DOHH2 (cell line): ENCODE data around the gene EDEM2.
"Not testable (repeated sequence)": the region's sequence is repeated elsewhere in the genome, so short reads cannot be mapped to it uniquely, and the experiment has no call there.

Source experiments
- H3F3A ChIP-seq: fragments of 200-600 bp; sonication (generic), shearing (Covaris generic); 2 replicates; pipeline ENCODE4 v1.6.0; 2016; ENCODE audit warnings: antibody characterized with exemption, mild to moderate bottlenecking; ENCODE audit not compliant: control insufficient read depth, insufficient read depth
- H3K27ac ChIP-seq: fragments of 200-600 bp; sonication (generic); 2 replicates; pipeline ENCODE4 v1.5.1; 2014; ENCODE audit warnings: low read depth, mild to moderate bottlenecking, low read length, moderate library complexity
- H3K27me3 ChIP-seq: fragments of 200-600 bp; sonication (generic); 2 replicates; pipeline ENCODE4 v1.6.1; 2014; ENCODE audit warnings: mild to moderate bottlenecking, low read length, mixed read lengths; ENCODE audit not compliant: control insufficient read depth
- H3K36me3 ChIP-seq: fragments of 200-600 bp; sonication (generic); 2 replicates; pipeline ENCODE4 v1.6.1; 2014; ENCODE audit warnings: mild to moderate bottlenecking, low read length, moderate library complexity, mixed read lengths; ENCODE audit not compliant: control insufficient read depth
- H3K4me1 ChIP-seq: fragments of 200-600 bp; sonication (generic); 2 replicates; pipeline ENCODE4 v1.6.1; 2014; ENCODE audit warnings: mild to moderate bottlenecking, low read length, mixed read lengths; ENCODE audit not compliant: control insufficient read depth
- H3K4me2 ChIP-seq: fragments of 200-600 bp; sonication (generic); 2 replicates; pipeline ENCODE4 v1.6.0; 2014; ENCODE audit warnings: mild to moderate bottlenecking, low read length, moderate library complexity
- H3K4me3 ChIP-seq: fragments of 200-600 bp; sonication (generic); 2 replicates; pipeline ENCODE4 v1.5.1; 2014; ENCODE audit warnings: mild to moderate bottlenecking, low read length, mixed read lengths
- H3K79me2 ChIP-seq: fragments of 200-600 bp; sonication (generic); 2 replicates; pipeline ENCODE4 v1.6.1; 2014; ENCODE audit warnings: mild to moderate bottlenecking, low read length, mixed read lengths; ENCODE audit not compliant: control insufficient read depth
- H3K9me2 ChIP-seq: fragments of 200-600 bp; sonication (generic); replicated peaks from 2 replicates; pipeline ENCODE4 v1.6.1; 2014; ENCODE audit warnings: mild to moderate bottlenecking, low read length, mixed read lengths; ENCODE audit not compliant: control insufficient read depth
- H3K9me3 ChIP-seq: fragments of 200-600 bp; sonication (generic); 2 replicates; pipeline ENCODE4 v1.6.1; 2014; ENCODE audit warnings: antibody characterized with exemption, low read length, mixed read lengths; ENCODE audit not compliant: control insufficient read depth, insufficient read depth
- H4K20me1 ChIP-seq: fragments of 200-600 bp; sonication (generic); 2 replicates; pipeline ENCODE4 v1.6.0; 2014; ENCODE audit warnings: low read depth, mild to moderate bottlenecking, antibody characterized with exemption, low read length, moderate library complexity; ENCODE audit not compliant: control insufficient read depth, insufficient read depth
- CTCF ChIP-seq: fragments of 200-600 bp; sonication (generic); IDR thresholded peaks from one replicate; pipeline ENCODE4 v1.5.1; 2014; ENCODE audit warnings: antibody characterized with exemption, mild to moderate bottlenecking, low read depth, low read length; ENCODE audit not compliant: poor library complexity, severe bottlenecking
- EZH2phosphoT487 ChIP-seq: fragments of 200-600 bp; sonication (generic); IDR thresholded peaks from 2 replicates; pipeline ENCODE4 v1.6.1; 2017; ENCODE audit warnings: borderline replicate concordance, mild to moderate bottlenecking, antibody characterized with exemption, low read length, moderate library complexity, mixed read lengths

The EDEM2 gene

GRCh38 chr20:35116258-35116657, 30.9 kb downstream of the EDEM2 start:
- no peak overlapping the region for H3K4me2 ChIP-seq
- H3K27ac ChIP-seq: no peak overlapping the region
- H3K27me3 ChIP-seq: no peaks in the 10 kb centered on the region
- H3K9me2 ChIP-seq: no peaks in the 10 kb centered on the region
- no peaks in the 10 kb centered on the region for H3K4me1 ChIP-seq
- peaks cover 5% of the 10 kb centered on the region; the same call in 1 of the 2 replicates for H3K36me3 ChIP-seq
- no peaks in the 10 kb centered on the region for H3K79me2 ChIP-seq
- H3F3A ChIP-seq: no peaks in the 10 kb centered on the region
- H3K4me3 ChIP-seq: no peak overlapping the region
- H3K9me3 ChIP-seq: no peaks in the 10 kb centered on the region
- TF ChIP-seq EZH2phosphoT487 (no peak), CTCF (no peak)
- H4K20me1 ChIP-seq: no peaks in the 10 kb centered on the region

GRCh38 chr20:35115606-35116005, 31.5 kb downstream of the EDEM2 start:
- Histone ChIP-seq H3K4me1 (no peaks in the 10 kb centered on the region), H3K27me3 (no peaks in the 10 kb centered on the region), H3K27ac (no peak overlapping the region), H3K36me3 (peaks cover 4% of the 10 kb centered on the region; the same call in 1 of the 2 replicates), H3K4me3 (no peak overlapping the region), H3K79me2 (no peaks in the 10 kb centered on the region), H3K9me3 (no peaks in the 10 kb centered on the region), H3F3A (no peaks in the 10 kb centered on the region), H3K9me2 (no peaks in the 10 kb centered on the region), H3K4me2 (no peak overlapping the region), H4K20me1 (no peaks in the 10 kb centered on the region)
- no peak for TF ChIP-seq EZH2phosphoT487
- no peak for TF ChIP-seq CTCF

GRCh38 chr20:35112276-35112675, 34.9 kb downstream of the EDEM2 start:
- not testable (repeated sequence) for H3K4me1 ChIP-seq, H3K36me3 ChIP-seq, H3K27ac ChIP-seq, H3K79me2 ChIP-seq, H3K9me3 ChIP-seq, H3K27me3 ChIP-seq, H3K9me2 ChIP-seq, H3K4me2 ChIP-seq, H4K20me1 ChIP-seq, H3F3A ChIP-seq, H3K4me3 ChIP-seq

- H3K4me1 ChIP-seq: no peaks in the 10 kb centered on the region
- no peak overlapping the region for H3K4me2 ChIP-seq
- H3K9me3 ChIP-seq: no peaks in the 10 kb centered on the region
- H3K79me2 ChIP-seq: no peaks in the 10 kb centered on the region
- no peaks in the 10 kb centered on the region for H3K9me2 ChIP-seq
- no peaks in the 10 kb centered on the region for H4K20me1 ChIP-seq
- H3K27me3 ChIP-seq: no peaks in the 10 kb centered on the region
- no peak overlapping the region for H3K27ac ChIP-seq
- TF ChIP-seq CTCF: no peak
- TF ChIP-seq EZH2phosphoT487: no peak
- no peak overlapping the region for H3K4me3 ChIP-seq
- H3K36me3 ChIP-seq: peaks cover 4% of the 10 kb centered on the region; the same call in 1 of the 2 replicates
- H3F3A ChIP-seq: no peaks in the 10 kb centered on the region
These were observed 35.8 kb downstream of the EDEM2 start for GRCh38 chr20:35111141-35111888.
